Colonic mucosa (tissue), 4 donors: ENCODE results near the gene RTP5. TPM values are rescaled to one million over a fixed set of nuclear protein-coding genes. Genes with fewer than 3 reads are reported as not detected.

ENCODE experiments used
- DNase-seq: peaks from one replicate; pipeline ENCODE4 v3.0.0-alpha.2; 2020
- H3K27ac ChIP-seq: fragments of 200-600 bp; one replicate; pipeline ENCODE4 v1.8.0; 2021
- H3K27me3 ChIP-seq: fragments of 200-600 bp; one replicate; pipeline ENCODE4 v1.8.0; 2021
- H3K36me3 ChIP-seq: fragments of 200-600 bp; one replicate; pipeline ENCODE4 v1.8.0; 2021
- H3K4me1 ChIP-seq: fragments of 200-600 bp; one replicate; pipeline ENCODE4 v1.8.0; 2021; ENCODE audit warnings: mild to moderate bottlenecking
- H3K4me3 ChIP-seq: fragments of 200-600 bp; one replicate; pipeline ENCODE4 v1.8.0; 2021
- H3K9ac ChIP-seq, 2 donors: one replicate each; pipeline ENCODE4 v1.7.0; 2013; ENCODE audit warnings: control low read depth in 2 of 2, low read depth in 2 of 2, low read length in 2 of 2
- H3K9me3 ChIP-seq: fragments of 200-600 bp; one replicate; pipeline ENCODE4 v1.8.0; 2021
- CTCF ChIP-seq: fragments of 200-600 bp; IDR thresholded peaks from one replicate; pipeline ENCODE4 v1.8.0; 2022; ENCODE audit warnings: antibody characterized with exemption, mild to moderate bottlenecking
- intact Hi-C: fragments of 100-400 bp; cut with DNase I; formaldehyde crosslinking; loops from one replicate; pipeline ENCODE4 v1.14.1; 2022
- total RNA-seq, 2 donors: library from RNA; stranded (reverse); fragmentation: NEBNext Ultra II Directional in 1 of 2; extraction: Animal tissue kit (Norgen Biotek cat#: 25700) in 1 of 2; gene quantifications; one replicate each; pipeline ENCODE4 v1.2.1, GENCODE V29; 2021
- donor health status: healthy.
- donor health status: DM: no; HTN: no; CAD: no.
- donor health status: DM: no; HTN: no; CAD: no.

RTP5 gene
- total RNA-seq, 2 donors from 2014 or later: not detected

- DNase-seq: no peak
- Histone ChIP-seq H3K9me3 (no peaks in the 10 kb centered on the region), H3K9ac (no peak overlapping the region), H3K4me3 (no peak overlapping the region), H3K4me1 (no peaks in the 10 kb centered on the region), H3K27ac (no peak overlapping the region), H3K27me3 (no peaks in the 10 kb centered on the region), H3K36me3 (no peaks in the 10 kb centered on the region)
- intact Hi-C loops: no loop called here
- TF ChIP-seq CTCF: no peak
Measured at GRCh38 chr2:241894681-241895426, 25.3 kb downstream of the RTP5 start.

GRCh38 chr2:241895427-241895711 is 25.8 kb downstream of the RTP5 start:
- no peak overlapping the region for H3K4me3 ChIP-seq
- DNase-seq: no peak
- TF ChIP-seq CTCF: no peak
- no peaks in the 10 kb centered on the region for H3K4me1 ChIP-seq
- no peaks in the 10 kb centered on the region for H3K36me3 ChIP-seq
- intact Hi-C loops: no loop called here
- no peaks in the 10 kb centered on the region for H3K9me3 ChIP-seq
- no peak overlapping the region for H3K27ac ChIP-seq
- no peak overlapping the region for H3K9ac ChIP-seq
- H3K27me3 ChIP-seq: no peaks in the 10 kb centered on the region

GRCh38 chr2:241895712-241896641 is 26.4 kb downstream of the RTP5 start:
- no peaks in the 10 kb centered on the region for H3K4me1 ChIP-seq
- H3K9me3 ChIP-seq: no peaks in the 10 kb centered on the region
- no peak overlapping the region for H3K9ac ChIP-seq
- intact Hi-C loops: no loop called here
- no peak overlapping the region for H3K27ac ChIP-seq
- no peak for TF ChIP-seq CTCF
- no peak overlapping the region for H3K4me3 ChIP-seq
- H3K36me3 ChIP-seq: no peaks in the 10 kb centered on the region
- H3K27me3 ChIP-seq: no peaks in the 10 kb centered on the region
- no peak for DNase-seq

- Histone ChIP-seq H3K36me3 (no peaks in the 10 kb centered on the region), H3K4me3 (no peak overlapping the region), H3K4me1 (no peaks in the 10 kb centered on the region), H3K9me3 (no peaks in the 10 kb centered on the region), H3K27ac (no peak overlapping the region), H3K27me3 (no peaks in the 10 kb centered on the region), H3K9ac (no peak overlapping the region)
- no peak for DNase-seq
- no peak for TF ChIP-seq CTCF
- intact Hi-C loops: no loop called here
Measured at GRCh38 chr2:241896746-241897201, 27.2 kb downstream of the RTP5 start.

- Histone ChIP-seq H3K27ac (no peak overlapping the region), H3K27me3 (no peaks in the 10 kb centered on the region), H3K4me3 (no peak overlapping the region), H3K36me3 (no peaks in the 10 kb centered on the region), H3K9ac (no peak overlapping the region), H3K4me1 (no peaks in the 10 kb centered on the region), H3K9me3 (no peaks in the 10 kb centered on the region)
- intact Hi-C loops: no loop called here
- no peak for DNase-seq
- TF ChIP-seq CTCF: no peak
Measured at GRCh38 chr2:241897231-241897916, 27.8 kb downstream of the RTP5 start.
